HEK293T (cell line): ENCODE measurements around the gene CPM.

Experiments
- BHLHE40 ChIP-seq: fragments of 450-650 bp; IDR thresholded peaks from 2 replicates; pipeline ENCODE4 v1.6.1; 2016; ENCODE audit warnings: mild to moderate bottlenecking, moderate library complexity, borderline replicate concordance
- FOXA1 ChIP-seq: fragments of 450-650 bp; IDR thresholded peaks from 2 replicates; pipeline ENCODE4 v1.6.1; 2016; ENCODE audit warnings: mild to moderate bottlenecking
- FOXM1 ChIP-seq: fragments of 450-650 bp; IDR thresholded peaks from 2 replicates; pipeline ENCODE4 v1.6.1; 2017; ENCODE audit warnings: mild to moderate bottlenecking, borderline replicate concordance
- PKNOX1 ChIP-seq: fragments of 450-650 bp; IDR thresholded peaks from 2 replicates; pipeline ENCODE4 v1.6.1; 2016
- SUZ12 ChIP-seq: fragments of 450-650 bp; IDR thresholded peaks from 2 replicates; pipeline ENCODE4 v1.6.1; 2016; ENCODE audit warnings: mild to moderate bottlenecking
- TARDBP ChIP-seq: fragments of 450-650 bp; IDR thresholded peaks from 2 replicates; pipeline ENCODE4 v1.6.1; 2016

DNA sequence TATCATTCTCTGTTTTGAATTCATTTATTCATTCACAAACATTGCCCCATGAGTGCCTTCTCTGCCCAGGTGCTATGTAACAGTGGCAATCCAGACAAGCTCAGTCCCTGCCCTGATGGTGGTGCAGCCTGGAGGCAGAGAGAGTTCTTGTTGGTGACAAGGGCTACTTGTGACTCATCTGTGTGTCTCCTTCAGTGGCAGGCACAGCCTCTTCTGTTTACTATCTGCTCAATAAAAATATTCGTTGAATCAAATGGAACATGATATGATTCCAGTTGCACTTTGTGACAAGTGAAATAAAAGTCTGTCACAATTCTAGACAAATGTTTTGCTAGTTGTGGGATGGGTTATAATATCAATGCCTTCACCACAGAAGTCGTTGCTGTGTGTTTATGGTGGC, 20.6 kb upstream of the CPM start:
- TF ChIP-seq FOXA1 (no peak), BHLHE40 (no peak), TARDBP (no peak), SUZ12 (no peak), FOXM1 (no peak), PKNOX1 (no peak)
